Hepatocyte (in vitro differentiated cells): ENCODE measurements around the gene CREB3.

ENCODE experiments used
- CTCF ChIP-seq: fragments of 200-600 bp; sonication (generic); IDR thresholded peaks from 2 replicates; pipeline ENCODE4 v1.5.1; 2016; ENCODE audit warnings: antibody characterized with exemption, mild to moderate bottlenecking; ENCODE audit not compliant: poor library complexity
- EZH2 ChIP-seq: fragments of 200-600 bp; sonication (generic); IDR thresholded peaks from 2 replicates; pipeline ENCODE4 v1.6.1; 2016; ENCODE audit warnings: antibody characterized with exemption, mild to moderate bottlenecking, borderline replicate concordance
- EZH2phosphoT487 ChIP-seq: fragments of 200-600 bp; sonication (generic); IDR thresholded peaks from one replicate; pipeline ENCODE4 v1.6.1; 2018; ENCODE audit warnings: antibody characterized with exemption, mild to moderate bottlenecking, low read depth, moderate library complexity; ENCODE audit not compliant: unreplicated experiment, severe bottlenecking

GRCh38 chr9:35745569-35745968 is 13.1 kb downstream of the CREB3 start:
- TF ChIP-seq CTCF (no peak), EZH2 (no peak), EZH2phosphoT487 (no peak)
